Measurements from ENCODE around the gene GFRA1.

GRCh38 chr10:116093031-116093430 lies 180.0 kb downstream of the GFRA1 start:
- TF ChIP-seq CTCF (IDR thresholded peaks at IDR 0.05) (no peak), POLR2AphosphoS5 (IDR thresholded peaks at IDR 0.05) (no peak), POLR2A (IDR thresholded peaks at IDR 0.05) (no peak), EP300 (IDR thresholded peaks at IDR 0.05) (no peak)
